Liver (tissue), 9 donors: ENCODE data around the gene STK32C. TPM values are rescaled to one million over a fixed set of nuclear protein-coding genes. Genes with fewer than 3 reads are reported as not detected.

Experiments used
- DNase-seq: peaks from one replicate; pipeline ENCODE4 v3.0.0-alpha.2; 2017; ENCODE audit warnings: low spot score
- H3K27ac ChIP-seq, 2 donors: one replicate each; pipeline ENCODE4 v1.7.0; 2013; ENCODE audit warnings: inconsistent platforms in 2 of 2, low read length in 2 of 2, control low read depth in 1 of 2, low read depth in 1 of 2, mild to moderate bottlenecking in 1 of 2
- H3K27me3 ChIP-seq, 4 donors: one replicate each; pipeline versions ENCODE4 v1.6.1 to v1.7.0; 2013; ENCODE audit warnings: low read length in 3 of 4, inconsistent platforms in 1 of 4, mild to moderate bottlenecking in 1 of 4, moderate library complexity in 1 of 4; ENCODE audit not compliant: control insufficient read depth in 4 of 4, insufficient read depth in 4 of 4
- H3K36me3 ChIP-seq, 4 donors: one replicate each; pipeline versions ENCODE4 v1.6.1 to v1.7.0; 2013; ENCODE audit warnings: low read length in 3 of 4, mild to moderate bottlenecking in 3 of 4, low read depth in 1 of 4, moderate library complexity in 1 of 4; ENCODE audit not compliant: control insufficient read depth in 4 of 4, insufficient read depth in 3 of 4
- H3K4me1 ChIP-seq, 4 donors: one replicate each; pipeline versions ENCODE4 v1.6.1 to v1.7.0; 2013; ENCODE audit warnings: low read length in 3 of 4, mild to moderate bottlenecking in 3 of 4, moderate library complexity in 1 of 4; ENCODE audit not compliant: control insufficient read depth in 4 of 4, insufficient read depth in 4 of 4
- H3K4me3 ChIP-seq, 3 donors: one replicate each; pipeline versions ENCODE4 v1.6.1 to v1.7.0; 2013; ENCODE audit warnings: low read length in 3 of 3, control low read depth in 1 of 3, low read depth in 1 of 3, mild to moderate bottlenecking in 1 of 3
- H3K9ac ChIP-seq, 2 donors: one replicate each; pipeline ENCODE4 v1.7.0; 2013; ENCODE audit warnings: low read length in 2 of 2, mild to moderate bottlenecking in 2 of 2, moderate library complexity in 2 of 2, control low read depth in 1 of 2, low read depth in 1 of 2
- H3K9me3 ChIP-seq, 4 donors: one replicate each; pipeline versions ENCODE4 v1.6.1 to v1.7.0; 2013; ENCODE audit warnings: low read length in 3 of 4; ENCODE audit not compliant: control insufficient read depth in 4 of 4
- ATF3 ChIP-seq: IDR thresholded peaks from 2 replicates; pipeline ENCODE4 v1.6.1; 2016; ENCODE audit warnings: antibody characterized with exemption
- EGR1 ChIP-seq, 2 donors: IDR thresholded peaks; 2 replicates each; pipeline ENCODE4 v1.6.1; 2016 to 2018; ENCODE audit warnings: antibody characterized with exemption in 2 of 2, low read depth in 2 of 2
- FOXA1 ChIP-seq: IDR thresholded peaks from 2 replicates; pipeline ENCODE4 v1.6.1; 2016; ENCODE audit warnings: antibody characterized with exemption
- FOXA2 ChIP-seq: IDR thresholded peaks from 2 replicates; pipeline ENCODE4 v1.6.1; 2016; ENCODE audit warnings: antibody characterized with exemption
- GABPA ChIP-seq, 2 donors: IDR thresholded peaks in 1 of 2; conservative IDR thresholded peaks in 1 of 2; 2 replicates each; pipeline ENCODE4 v1.6.1; 2016; ENCODE audit warnings: antibody characterized with exemption in 2 of 2, mild to moderate bottlenecking in 1 of 2, moderate library complexity in 1 of 2
- HNF4A ChIP-seq, 2 donors: conservative IDR thresholded peaks; 2 replicates each; pipeline ENCODE4 v1.6.1; 2016; ENCODE audit warnings: antibody characterized with exemption in 2 of 2, mild to moderate bottlenecking in 2 of 2
- HNF4G ChIP-seq: IDR thresholded peaks from 2 replicates; pipeline ENCODE4 v1.6.1; 2016; ENCODE audit warnings: antibody characterized with exemption
- JUND ChIP-seq, 2 donors: IDR thresholded peaks; 2 replicates each; pipeline ENCODE4 v1.6.1; 2016; ENCODE audit warnings: antibody characterized with exemption in 2 of 2
- NR2F2 ChIP-seq: IDR thresholded peaks from 2 replicates; pipeline ENCODE4 v1.6.1; 2016; ENCODE audit warnings: antibody characterized with exemption
- RAD21 ChIP-seq, 2 donors: IDR thresholded peaks; 2 replicates each; pipeline ENCODE4 v1.6.1; 2016; ENCODE audit warnings: antibody characterized with exemption in 2 of 2, mild to moderate bottlenecking in 2 of 2
- REST ChIP-seq: IDR thresholded peaks from 2 replicates; pipeline ENCODE4 v1.6.1; 2016; ENCODE audit warnings: antibody characterized with exemption, mild to moderate bottlenecking
- RXRA ChIP-seq, 2 donors: IDR thresholded peaks; 2 replicates each; pipeline ENCODE4 v1.6.1; 2017 to 2018; ENCODE audit warnings: antibody characterized with exemption in 2 of 2, mild to moderate bottlenecking in 1 of 2
- SP1 ChIP-seq: IDR thresholded peaks from 2 replicates; pipeline ENCODE4 v1.6.1; 2018; ENCODE audit warnings: antibody characterized with exemption, mild to moderate bottlenecking
- TAF1 ChIP-seq: conservative IDR thresholded peaks from 2 replicates; pipeline ENCODE4 v1.6.1; 2016; ENCODE audit warnings: antibody characterized with exemption, mild to moderate bottlenecking
- YY1 ChIP-seq: IDR thresholded peaks from 2 replicates; pipeline ENCODE4 v1.6.1; 2016; ENCODE audit warnings: antibody characterized with exemption, mild to moderate bottlenecking
- ZBTB33 ChIP-seq: IDR thresholded peaks from 2 replicates; pipeline ENCODE4 v1.6.1; 2016; ENCODE audit warnings: antibody characterized with exemption
- WGBS: extraction: QIAGEN DNeasy Blood & Tissue Kit; methylation state at CpG from one replicate; pipeline ENCODE4 v1.1.7; 2013; 5-methylcytosine and 5-hydroxymethylcytosine counted together
- polyA plus RNA-seq, 2 donors: library from polyadenylated mRNA; stranded (reverse) in 1 of 2; unstranded in 1 of 2; fragments of 200-250 nt in 1 of 2; fragments of >200 nt in 1 of 2; fragmentation: Nextera tagmentation in 1 of 2; extraction: Ambion mirVana in 1 of 2; gene quantifications; one replicate each; pipeline versions ENCODE4 v1.2.1 to v1.2.3, GENCODE V29; 2013 to 2015
- total RNA-seq, 2 donors: library from RNA; depleted of rRNA; stranded (reverse); fragments of >200 nt; gene quantifications; one replicate each; pipeline ENCODE4 v1.2.3, GENCODE V29; 2014
- TF ChIP-seq, protein P1 (sequence below): fragments of 150-350 bp; IDR thresholded peaks from 2 replicates; pipeline ENCODE4 v1.5.1; 2017; ENCODE audit warnings: improper control_type of control experiment, low read depth, low read length; ENCODE audit not compliant: missing input control
- TF ChIP-seq, protein P2 (sequence below): IDR thresholded peaks from 2 replicates; pipeline ENCODE4 v1.6.1; 2016; ENCODE audit warnings: antibody characterized with exemption
- donor health status: healthy.
- donor health status: healthy.
- donor health status: healthy.
- donor health status: healthy.
- donor health status: healthy.

The STK32C gene
- total and polyA plus RNA-seq, 4 donors, result 1.8 to 4.6 (median 2.2) TPM

DNA sequence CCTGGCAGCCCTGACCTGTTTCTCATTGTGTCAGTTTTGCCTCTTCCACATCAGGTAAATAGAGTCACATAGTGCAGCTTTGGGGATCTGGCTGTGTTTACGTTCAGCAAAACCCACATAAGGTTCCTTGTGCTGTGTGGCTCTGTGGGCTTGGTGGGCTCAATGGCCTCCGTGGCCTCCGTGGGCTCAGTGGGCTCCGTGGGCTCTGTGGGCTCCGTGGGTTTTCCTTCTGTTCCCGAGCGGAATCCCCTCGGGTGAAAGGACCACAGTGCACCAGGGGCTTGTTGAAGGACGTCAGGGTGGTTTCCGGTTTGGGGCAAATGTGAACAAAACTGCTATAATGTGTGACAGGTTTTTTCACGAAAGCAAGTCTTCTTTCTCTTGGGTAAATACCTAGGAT is 133.5 kb downstream of the STK32C start:
- 85% methylated on average over 11 of the region's 11 CpGs for WGBS
- Histone ChIP-seq H3K36me3 (no peaks in the 10 kb centered on the region), H3K27ac (no peak overlapping the region), H3K4me3 (no peak overlapping the region), H3K4me1 (no peaks in the 10 kb centered on the region), H3K27me3 (peaks cover 0 to 9% (median 5%) of the 10 kb centered on the region in 4 donors), H3K9ac (no peak overlapping the region), H3K9me3 (no peaks in the 10 kb centered on the region)
- TF ChIP-seq EGR1 (IDR thresholded peaks at IDR 0.05; ENCODE audit: low read depth in 2 of 2) (no peak), JUND (IDR thresholded peaks at IDR 0.05) (no peak), TAF1 (no peak), RAD21 (IDR thresholded peaks at IDR 0.05) (no peak), SP1 (no peak), ATF3 (no peak), HNF4G (no peak), REST (no peak), ZBTB33 (no peak), YY1 (no peak), NR2F2 (no peak), FOXA1 (no peak), RXRA (IDR thresholded peaks at IDR 0.05) (no peak), FOXA2 (no peak), HNF4A (conservative IDR thresholded peaks at IDR 0.05) (no peak), GABPA (IDR thresholded peaks at IDR 0.05 in 1 of 2, conservative IDR thresholded peaks at IDR 0.05 in 1 of 2) (no peak)
- TF ChIP-seq, protein P1, sequence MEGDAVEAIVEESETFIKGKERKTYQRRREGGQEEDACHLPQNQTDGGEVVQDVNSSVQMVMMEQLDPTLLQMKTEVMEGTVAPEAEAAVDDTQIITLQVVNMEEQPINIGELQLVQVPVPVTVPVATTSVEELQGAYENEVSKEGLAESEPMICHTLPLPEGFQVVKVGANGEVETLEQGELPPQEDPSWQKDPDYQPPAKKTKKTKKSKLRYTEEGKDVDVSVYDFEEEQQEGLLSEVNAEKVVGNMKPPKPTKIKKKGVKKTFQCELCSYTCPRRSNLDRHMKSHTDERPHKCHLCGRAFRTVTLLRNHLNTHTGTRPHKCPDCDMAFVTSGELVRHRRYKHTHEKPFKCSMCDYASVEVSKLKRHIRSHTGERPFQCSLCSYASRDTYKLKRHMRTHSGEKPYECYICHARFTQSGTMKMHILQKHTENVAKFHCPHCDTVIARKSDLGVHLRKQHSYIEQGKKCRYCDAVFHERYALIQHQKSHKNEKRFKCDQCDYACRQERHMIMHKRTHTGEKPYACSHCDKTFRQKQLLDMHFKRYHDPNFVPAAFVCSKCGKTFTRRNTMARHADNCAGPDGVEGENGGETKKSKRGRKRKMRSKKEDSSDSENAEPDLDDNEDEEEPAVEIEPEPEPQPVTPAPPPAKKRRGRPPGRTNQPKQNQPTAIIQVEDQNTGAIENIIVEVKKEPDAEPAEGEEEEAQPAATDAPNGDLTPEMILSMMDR, result no peak
- TF ChIP-seq, protein P2, sequence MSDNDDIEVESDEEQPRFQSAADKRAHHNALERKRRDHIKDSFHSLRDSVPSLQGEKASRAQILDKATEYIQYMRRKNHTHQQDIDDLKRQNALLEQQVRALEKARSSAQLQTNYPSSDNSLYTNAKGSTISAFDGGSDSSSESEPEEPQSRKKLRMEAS, result no peak
- DNase-seq, result no peak
